Gastroesophageal sphincter (tissue), 3 donors: Measurements from ENCODE around the gene PIGX.

Experiments
- EP300 ChIP-seq: sonication (generic); formaldehyde crosslinking; IDR thresholded peaks from one replicate; pipeline ENCODE4 v1.6.1; 2017; ENCODE audit warnings: antibody characterized with exemption, mild to moderate bottlenecking
- POLR2A ChIP-seq, 2 donors: fragments of 450-650 bp; IDR thresholded peaks; one replicate each; pipeline ENCODE4 v1.6.1; 2017; ENCODE audit warnings: antibody characterized with exemption in 2 of 2, mild to moderate bottlenecking in 2 of 2, moderate library complexity in 1 of 2
- TF ChIP-seq, protein P1 (sequence below), 4 experiments: fragments of 200-600 bp in 2 of 4; fragments of 450-650 bp in 2 of 4; sonication (generic) in 1 of 4; IDR thresholded peaks; one replicate each; pipeline ENCODE4 v1.5.1; 2017 to 2019; ENCODE audit warnings: antibody characterized with exemption in 4 of 4, mild to moderate bottlenecking in 2 of 4, moderate library complexity in 2 of 4

GRCh38 chr3:196735751-196736150 lies 23.6 kb downstream of the PIGX start:
- TF ChIP-seq, protein P1, sequence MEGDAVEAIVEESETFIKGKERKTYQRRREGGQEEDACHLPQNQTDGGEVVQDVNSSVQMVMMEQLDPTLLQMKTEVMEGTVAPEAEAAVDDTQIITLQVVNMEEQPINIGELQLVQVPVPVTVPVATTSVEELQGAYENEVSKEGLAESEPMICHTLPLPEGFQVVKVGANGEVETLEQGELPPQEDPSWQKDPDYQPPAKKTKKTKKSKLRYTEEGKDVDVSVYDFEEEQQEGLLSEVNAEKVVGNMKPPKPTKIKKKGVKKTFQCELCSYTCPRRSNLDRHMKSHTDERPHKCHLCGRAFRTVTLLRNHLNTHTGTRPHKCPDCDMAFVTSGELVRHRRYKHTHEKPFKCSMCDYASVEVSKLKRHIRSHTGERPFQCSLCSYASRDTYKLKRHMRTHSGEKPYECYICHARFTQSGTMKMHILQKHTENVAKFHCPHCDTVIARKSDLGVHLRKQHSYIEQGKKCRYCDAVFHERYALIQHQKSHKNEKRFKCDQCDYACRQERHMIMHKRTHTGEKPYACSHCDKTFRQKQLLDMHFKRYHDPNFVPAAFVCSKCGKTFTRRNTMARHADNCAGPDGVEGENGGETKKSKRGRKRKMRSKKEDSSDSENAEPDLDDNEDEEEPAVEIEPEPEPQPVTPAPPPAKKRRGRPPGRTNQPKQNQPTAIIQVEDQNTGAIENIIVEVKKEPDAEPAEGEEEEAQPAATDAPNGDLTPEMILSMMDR (IDR thresholded peaks at IDR 0.05), result no peak
- TF ChIP-seq POLR2A (IDR thresholded peaks at IDR 0.05), result no peak
- no peak for TF ChIP-seq EP300
